Measurements from ENCODE around the gene KDM2A.

The KDM2A gene

DNA sequence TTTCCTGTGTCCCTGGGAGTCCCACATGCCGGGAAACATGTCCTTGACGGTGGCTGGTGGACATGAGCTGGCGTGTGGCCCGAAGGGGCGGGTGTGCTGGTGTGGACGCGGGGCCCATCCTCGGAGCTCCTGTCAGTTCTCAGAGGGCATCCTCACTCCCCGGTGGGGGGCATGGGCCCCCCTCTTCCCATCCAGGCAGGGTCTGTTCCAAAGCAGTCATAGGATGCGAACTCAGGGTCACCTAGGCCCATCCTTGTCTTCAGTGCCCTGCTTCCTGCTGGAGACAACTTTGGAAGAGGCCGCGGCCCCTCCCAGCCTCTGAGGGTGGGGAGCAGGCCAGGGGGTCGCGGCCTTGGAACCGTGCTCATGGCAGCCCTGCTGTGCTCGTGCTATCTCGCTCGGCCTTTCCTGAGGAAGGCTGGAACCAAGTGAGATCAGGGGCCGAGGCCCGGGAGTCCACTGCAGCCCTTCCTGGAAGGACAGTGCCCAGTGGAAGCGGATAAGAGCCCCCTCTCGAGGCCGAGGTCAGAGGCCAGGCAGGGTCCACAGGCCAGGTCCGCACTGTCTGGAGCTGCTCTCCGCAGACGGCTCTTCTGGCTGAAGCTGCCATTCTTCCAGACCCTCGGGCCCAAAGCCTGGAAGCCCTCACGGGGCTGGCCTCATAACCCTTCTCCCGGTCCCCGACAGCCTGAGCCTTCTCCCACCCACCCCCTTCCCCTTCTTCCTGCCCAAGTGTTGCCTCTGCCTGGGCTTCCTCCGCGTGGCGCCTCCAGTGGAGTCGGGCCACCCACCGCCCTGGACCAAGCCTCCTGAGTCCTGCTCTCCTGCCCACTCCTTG is 155.9 kb downstream of the KDM2A start:
- DNase-seq: no peak

DNA sequence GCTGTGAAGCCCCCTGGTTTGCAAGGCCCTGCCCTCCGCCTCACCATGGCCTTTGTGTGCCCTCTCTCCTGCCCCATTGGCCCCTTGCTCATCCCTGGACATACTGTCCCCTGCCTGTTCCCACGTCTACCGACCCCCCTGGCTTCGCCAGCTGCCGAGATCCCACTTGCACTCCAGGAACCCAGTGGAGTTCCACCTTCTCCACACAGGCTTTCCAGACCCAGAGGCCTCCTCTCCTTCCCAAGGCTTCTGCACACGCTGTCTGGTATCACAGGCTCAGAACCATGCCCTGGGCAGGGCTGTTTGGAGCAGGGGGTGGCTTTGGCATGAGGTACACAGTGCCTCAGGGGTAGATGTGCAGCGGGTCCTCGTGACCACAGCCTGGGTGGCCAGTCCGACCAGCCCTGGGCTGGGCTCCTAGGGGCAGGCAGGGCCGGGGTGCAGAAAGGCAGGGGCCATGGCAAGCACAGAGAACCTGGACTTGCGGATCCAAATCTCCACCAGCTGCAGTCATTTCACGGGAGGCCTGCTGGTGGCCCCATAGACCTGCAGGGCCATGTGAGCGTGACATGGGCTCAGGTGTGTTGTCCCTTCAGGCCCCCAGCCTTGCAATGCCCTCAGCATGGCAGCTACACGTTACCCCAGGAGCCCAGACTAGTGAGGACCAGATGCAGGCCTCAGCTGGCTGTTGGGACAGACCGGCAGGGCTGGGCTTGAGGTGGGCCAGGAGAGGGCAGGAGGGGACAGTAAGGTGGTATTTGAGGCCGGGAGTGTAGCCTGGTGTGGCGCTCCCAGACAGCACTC is 156.7 kb downstream of the KDM2A start:
- DNase-seq: no peak

DNA sequence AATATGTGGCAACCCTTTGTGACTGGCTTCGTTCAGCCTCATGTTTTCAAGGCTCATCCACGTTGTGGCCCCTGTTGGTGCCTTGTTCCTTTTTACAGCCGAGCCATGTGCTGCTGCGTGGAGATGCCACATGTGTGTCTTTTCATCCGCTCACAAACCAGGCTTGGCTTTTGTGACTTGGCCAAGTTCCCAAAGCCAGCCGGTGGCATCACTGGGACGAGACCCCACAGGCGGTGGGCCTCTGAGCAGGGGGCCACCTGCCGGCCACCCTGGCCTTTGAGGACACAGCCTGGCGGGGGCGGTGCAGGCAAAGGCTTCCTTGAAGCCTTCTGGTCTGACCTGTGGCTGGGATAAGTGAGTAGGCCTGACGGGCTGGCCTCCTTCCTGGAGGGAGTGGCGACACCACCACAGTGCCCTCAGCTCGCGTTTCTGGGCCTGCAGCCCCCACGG is 157.7 kb downstream of the KDM2A start:
- no peak for DNase-seq

GRCh38 chr11:67277231-67277961 is 158.3 kb downstream of the KDM2A start:
- DNase-seq: peak; percentile 91

DNA sequence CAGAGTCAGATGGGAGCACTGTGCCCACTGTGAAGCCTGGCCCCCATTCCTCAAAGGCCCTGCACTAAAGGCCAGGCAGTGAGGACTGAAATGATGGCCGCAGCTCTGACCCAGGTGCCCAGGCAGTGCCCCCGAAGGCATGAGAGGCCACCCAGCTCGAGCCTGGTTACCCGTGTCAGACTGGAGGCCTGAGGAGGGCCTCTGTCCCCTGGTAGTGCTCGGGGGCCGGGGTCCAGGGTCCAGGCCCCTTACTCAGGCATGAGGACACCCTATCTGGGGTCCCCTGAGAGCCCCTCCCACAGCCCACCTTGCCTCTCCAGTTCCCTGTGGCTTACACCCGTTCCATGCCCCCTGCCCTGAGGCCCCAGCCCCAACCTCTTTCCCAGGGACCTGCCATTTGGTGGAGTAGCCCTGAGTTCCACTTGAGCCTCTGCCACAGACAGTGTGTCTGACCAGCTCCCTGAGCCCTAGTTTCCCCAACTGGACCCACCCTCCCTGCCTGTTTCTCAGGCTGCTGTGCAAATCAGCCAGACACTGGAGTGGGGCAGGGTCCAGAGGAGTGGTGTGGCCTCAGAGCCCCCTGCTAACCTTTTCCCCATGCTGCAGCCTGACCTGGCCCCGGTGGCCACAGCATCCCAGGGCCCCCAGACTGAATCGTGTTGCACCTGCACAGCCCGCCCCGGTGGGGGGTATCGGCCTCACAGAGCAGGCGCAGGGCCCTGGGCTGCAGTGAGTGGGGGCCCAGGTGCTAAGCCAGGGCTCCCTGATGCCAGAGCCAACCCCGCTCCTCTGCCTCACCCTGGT is 159.3 kb downstream of the KDM2A start:
- no peak for DNase-seq

- DNase-seq: no peak
Measured at GRCh38 chr11:67278939-67279588, 160.0 kb downstream of the KDM2A start.

DNA sequence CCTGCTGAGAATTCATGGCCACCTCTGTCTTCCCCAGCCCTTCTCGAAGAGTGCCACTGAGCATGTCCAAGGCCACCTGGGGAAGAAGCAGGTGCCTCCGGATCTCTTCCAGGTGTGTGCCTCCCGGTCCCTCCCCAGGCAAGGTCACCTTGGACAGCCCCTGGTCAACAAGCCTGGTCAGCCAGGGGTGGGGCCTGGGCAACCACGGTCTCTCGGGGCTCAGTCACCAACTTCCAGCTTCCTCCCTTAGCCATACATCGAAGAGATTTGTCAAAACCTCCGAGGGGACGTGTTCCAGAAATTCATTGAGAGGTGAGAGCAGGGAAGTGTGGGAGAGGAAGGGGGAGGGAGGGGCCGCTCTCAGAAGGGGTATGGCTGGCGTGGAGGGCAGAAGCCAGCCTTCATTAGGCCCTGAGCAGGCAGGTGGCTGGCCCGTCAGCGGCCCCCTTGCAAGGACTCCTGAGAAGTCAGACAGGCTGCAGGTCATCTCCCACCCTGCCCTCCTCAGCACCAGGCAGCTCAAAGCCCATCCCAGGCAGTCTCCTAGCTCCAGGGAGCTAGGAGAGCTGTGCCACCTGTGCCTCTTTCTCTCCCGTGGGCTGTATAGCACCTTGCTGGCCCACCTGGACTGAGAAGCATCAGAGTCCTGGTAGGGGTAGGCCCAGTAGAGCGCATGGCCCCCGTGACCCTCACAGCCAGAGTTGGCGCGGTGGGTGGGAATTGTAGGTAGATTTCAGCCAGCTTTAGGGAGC is 160.7 kb downstream of the KDM2A start:
- DNase-seq: no peak

GRCh38 chr11:67280341-67280787 is 161.3 kb downstream of the KDM2A start:
- no peak for DNase-seq

DNA sequence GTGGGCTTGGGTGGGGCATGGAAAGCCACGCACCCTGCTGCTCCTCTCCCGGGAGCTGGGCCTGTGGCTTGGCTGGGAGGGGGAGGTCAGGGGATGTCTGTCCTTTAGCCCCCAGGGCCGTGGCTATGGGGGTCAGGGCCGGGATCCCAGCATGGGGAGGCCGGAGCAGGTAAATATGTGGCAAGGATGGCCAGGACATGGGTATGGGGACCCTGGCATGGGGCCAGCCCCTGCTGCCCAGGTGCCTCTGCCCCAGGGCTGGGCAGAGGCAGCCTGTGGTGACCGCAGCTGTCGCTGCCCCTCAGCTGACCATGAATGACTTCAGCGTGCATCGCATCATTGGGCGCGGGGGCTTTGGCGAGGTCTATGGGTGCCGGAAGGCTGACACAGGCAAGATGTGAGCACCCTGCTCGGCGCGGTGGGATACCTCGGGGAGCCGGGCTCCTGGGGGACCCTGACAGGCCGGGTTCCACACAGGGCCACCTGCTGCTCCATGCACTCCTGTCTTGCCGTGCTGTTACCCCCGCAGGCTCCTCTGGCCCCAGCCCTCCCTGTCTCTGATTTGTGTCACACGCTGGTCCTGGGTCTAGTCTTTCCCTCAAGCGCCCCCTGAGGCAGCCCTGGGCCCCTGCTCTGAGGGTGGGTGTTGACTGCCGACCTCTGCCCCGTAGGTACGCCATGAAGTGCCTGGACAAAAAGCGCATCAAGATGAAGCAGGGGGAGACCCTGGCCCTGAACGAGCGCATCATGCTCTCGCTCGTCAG is 161.9 kb downstream of the KDM2A start:
- no peak for DNase-seq

DNA sequence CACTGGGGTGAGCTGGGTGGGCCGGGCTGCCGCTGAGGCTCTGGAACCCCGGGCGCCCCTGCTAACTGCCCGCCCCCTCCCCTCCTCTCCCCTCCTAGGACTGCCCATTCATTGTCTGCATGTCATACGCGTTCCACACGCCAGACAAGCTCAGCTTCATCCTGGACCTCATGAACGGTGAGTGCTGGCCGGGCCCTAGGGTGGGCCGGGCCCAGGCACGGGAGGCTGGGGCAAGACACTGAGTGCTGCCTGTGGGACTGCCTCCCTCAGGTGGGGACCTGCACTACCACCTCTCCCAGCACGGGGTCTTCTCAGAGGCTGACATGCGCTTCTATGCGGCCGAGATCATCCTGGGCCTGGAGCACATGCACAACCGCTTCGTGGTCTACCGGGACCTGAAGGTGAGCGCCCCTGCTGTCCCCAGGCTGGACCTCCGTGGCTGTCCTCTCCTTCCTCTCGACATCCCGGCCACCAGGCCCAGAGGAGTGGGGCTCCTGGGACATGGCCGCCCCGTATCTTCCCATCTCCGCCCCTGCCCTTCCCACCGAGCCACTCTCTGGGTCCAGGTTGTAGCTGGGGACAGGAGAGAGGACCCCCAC is 162.6 kb downstream of the KDM2A start:
- DNase-seq: no peak

DNA sequence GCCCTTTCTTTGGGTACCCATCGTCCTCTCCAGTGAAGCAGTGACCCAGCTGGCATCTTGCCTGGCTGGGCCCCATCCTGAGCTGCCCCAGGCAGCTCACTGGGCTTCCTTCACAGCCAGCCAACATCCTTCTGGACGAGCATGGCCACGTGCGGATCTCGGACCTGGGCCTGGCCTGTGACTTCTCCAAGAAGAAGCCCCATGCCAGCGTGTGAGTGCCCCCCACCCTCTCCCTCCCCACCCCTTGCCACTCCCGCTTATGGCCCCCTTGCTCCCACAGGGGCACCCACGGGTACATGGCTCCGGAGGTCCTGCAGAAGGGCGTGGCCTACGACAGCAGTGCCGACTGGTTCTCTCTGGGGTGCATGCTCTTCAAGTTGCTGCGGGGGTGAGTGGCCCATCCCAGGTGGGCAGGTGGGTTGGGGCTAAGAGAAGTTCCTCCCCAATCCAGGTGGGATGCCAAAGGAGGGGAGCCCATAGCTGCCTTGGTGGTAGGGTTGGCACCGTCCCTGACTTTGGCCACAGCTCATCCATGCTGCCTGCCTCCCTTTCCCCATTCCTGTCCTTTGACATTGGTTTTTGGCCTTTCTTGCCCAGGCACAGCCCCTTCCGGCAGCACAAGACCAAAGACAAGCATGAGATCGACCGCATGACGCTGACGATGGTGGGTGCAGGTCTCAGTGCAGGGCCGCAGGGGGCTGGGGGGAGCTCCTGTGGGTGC is 163.3 kb downstream of the KDM2A start:
- no peak for DNase-seq

- no peak for DNase-seq
Measured at GRCh38 chr11:67282876-67283371, 163.9 kb downstream of the KDM2A start.

GRCh38 chr11:67283481-67283963 is 164.5 kb downstream of the KDM2A start:
- DNase-seq: no peak

- no peak for DNase-seq
Measured at GRCh38 chr11:67284811-67285540, 165.9 kb downstream of the KDM2A start.

GRCh38 chr11:67285541-67286498 is 166.8 kb downstream of the KDM2A start:
- DNase-seq: peak; percentile 41

- no peak for DNase-seq
Measured at GRCh38 chr11:67286621-67287333, 167.7 kb downstream of the KDM2A start.

All from activated CD4-positive, alpha-beta T cell treated with anti-CD3 and anti-CD28 coated beads, Interleukin-2, amount 50 U/mL, for 1 hour (primary cell).